MCF 10A (cell line): ENCODE data around the gene HECA. TPM values are rescaled to one million over a fixed set of nuclear protein-coding genes. Genes with fewer than 3 reads are reported as not detected.

ENCODE experiments used
- BruUV-seq: library from RNA; stranded (reverse); fragments of 400-500 nt; replicated peaks from 2 replicates; lab custom pipeline; 2021; lab: Mats Ljungman, UMichigan
- CTCF ChIA-PET: fragments of 300-600 bp; sonication (Branson Sonifier 250); formaldehyde crosslinking; extraction: SDS; loops from one replicate; lab custom pipeline; 2021; ENCODE audit warnings: antibody characterized with exemption, inconsistent platforms; lab: Yijun Ruan, JAX
- POLR2A ChIA-PET: fragments of 300-600, 350-650 bp; sonication (Branson Sonifier 250); formaldehyde crosslinking; extraction: SDS; loops from one replicate; lab custom pipeline; 2020; ENCODE audit warnings: antibody characterized with exemption, inconsistent platforms; lab: Yijun Ruan, JAX
- DNase-seq: peaks from one replicate; pipeline ENCODE4 v3.0.0-alpha.2; 2018; ENCODE audit not compliant: unreplicated experiment
- H3K27ac Mint-ChIP-seq: one replicate; pipeline ENCODE4 v1.8.0; 2022; ENCODE audit warnings: mild to moderate bottlenecking, low read depth, mixed read lengths; ENCODE audit not compliant: unreplicated experiment
- H3K27me3 Mint-ChIP-seq: one replicate; pipeline ENCODE4 v1.8.0; 2022; ENCODE audit warnings: mixed read lengths; ENCODE audit not compliant: insufficient read depth, unreplicated experiment
- H3K36me3 Mint-ChIP-seq: one replicate; pipeline ENCODE4 v1.8.0; 2022; ENCODE audit warnings: mild to moderate bottlenecking, moderate library complexity, mixed read lengths; ENCODE audit not compliant: insufficient read depth, unreplicated experiment
- H3K4me1 Mint-ChIP-seq: one replicate; pipeline ENCODE4 v1.8.0; 2022; ENCODE audit warnings: mixed read lengths; ENCODE audit not compliant: insufficient read depth, unreplicated experiment
- H3K4me3 Mint-ChIP-seq: one replicate; pipeline ENCODE4 v1.8.0; 2022; ENCODE audit warnings: mild to moderate bottlenecking, moderate library complexity, mixed read lengths; ENCODE audit not compliant: unreplicated experiment
- H3K9me3 Mint-ChIP-seq: one replicate; pipeline ENCODE4 v1.8.0; 2022; ENCODE audit warnings: mixed read lengths; ENCODE audit not compliant: unreplicated experiment
- CTCF ChIP-seq: fragments of 200-600 bp; IDR thresholded peaks from one replicate; pipeline ENCODE4 v1.8.0; 2022; ENCODE audit warnings: antibody characterized with exemption, mild to moderate bottlenecking; ENCODE audit not compliant: unreplicated experiment
- intact Hi-C: fragments of 100-400 bp; cut with micrococcal nuclease; formaldehyde crosslinking; loops from 2 replicates; pipeline ENCODE4 v1.14.1; 2022
- total RNA-seq: library from RNA; stranded (reverse); gene quantifications from 2 replicates; pipeline ENCODE4 v1.2.3, GENCODE V29; 2022

Gene HECA
- total RNA-seq, 1 experiment from 2014 or later = 11.1 TPM

- POLR2A ChIA-PET = no interaction called here
- no TSS peak for BruUV-seq
- no peak for TF ChIP-seq CTCF
- H3K27me3 Mint-ChIP-seq = no peaks in the 10 kb centered on the region
- CTCF ChIA-PET = no interaction called here
- no peaks in the 10 kb centered on the region for H3K9me3 Mint-ChIP-seq
- H3K4me3 Mint-ChIP-seq = no peak overlapping the region
- intact Hi-C loops = no loop called here
- H3K4me1 Mint-ChIP-seq = no peaks in the 10 kb centered on the region
- no peak for DNase-seq
- no peak overlapping the region for H3K27ac Mint-ChIP-seq
- no peaks in the 10 kb centered on the region for H3K36me3 Mint-ChIP-seq
Measured at GRCh38 chr6:139187489-139187888, 52.6 kb downstream of the HECA start.

GRCh38 chr6:139189665-139190064 is 54.8 kb downstream of the HECA start:
- no peak overlapping the region for H3K27ac Mint-ChIP-seq

GRCh38 chr6:139194740-139195139 is 59.9 kb downstream of the HECA start:
- H3K9me3 Mint-ChIP-seq = peaks cover 7% of the 10 kb centered on the region
- H3K27me3 Mint-ChIP-seq = no peaks in the 10 kb centered on the region
- TF ChIP-seq CTCF = no peak
- no TSS peak for BruUV-seq
- DNase-seq = no peak
- no peak overlapping the region for H3K4me3 Mint-ChIP-seq
- H3K4me1 Mint-ChIP-seq = peaks cover 6% of the 10 kb centered on the region
- H3K27ac Mint-ChIP-seq = no peak overlapping the region
- ChIA-PET POLR2A (interaction anchor here (1.2 kb wide), 1 partner anchor 69 kb away, joined by 3 read pairs; no protein-coding TSS in a partner anchor), CTCF (no interaction called here)
- no peaks in the 10 kb centered on the region for H3K36me3 Mint-ChIP-seq
- intact Hi-C loops = no loop called here

More at GRCh38 chr6:139189665-139190064, 54.8 kb downstream of the HECA start:
- ChIA-PET POLR2A (no interaction called here), CTCF (interaction anchor here (0.5 to 0.8 kb wide), 2 partner anchors 12 to 25 kb away, joined by 3 read pairs; no protein-coding TSS in a partner anchor)
- Mint-ChIP-seq H3K4me3 (no peak overlapping the region), H3K27me3 (no peaks in the 10 kb centered on the region), H3K9me3 (peaks cover 6% of the 10 kb centered on the region), H3K36me3 (no peaks in the 10 kb centered on the region), H3K4me1 (peaks cover 3% of the 10 kb centered on the region)
- no peak for TF ChIP-seq CTCF
- no peak for DNase-seq
- BruUV-seq = no TSS peak
- intact Hi-C loops = no loop called here

- no peak overlapping the region for H3K4me3 Mint-ChIP-seq
- CTCF ChIA-PET = interaction anchor here (0.8 to 1.0 kb wide), 2 partner anchors 21 to 673 kb away, joined by 3 to 5 read pairs; no protein-coding TSS in a partner anchor
- TF ChIP-seq CTCF = no peak
- no peak for DNase-seq
- POLR2A ChIA-PET = no interaction called here
- no peaks in the 10 kb centered on the region for H3K27me3 Mint-ChIP-seq
- no peaks in the 10 kb centered on the region for H3K36me3 Mint-ChIP-seq
- no peak overlapping the region for H3K27ac Mint-ChIP-seq
- peaks cover 14% of the 10 kb centered on the region for H3K9me3 Mint-ChIP-seq
- intact Hi-C loops = no loop called here
- no TSS peak for BruUV-seq
- H3K4me1 Mint-ChIP-seq = peaks cover 6% of the 10 kb centered on the region
Measured at GRCh38 chr6:139198529-139199288, 63.8 kb downstream of the HECA start.
